BLaER1 treated with 17β-estradiol and CSF1 and Interleukin-3, amounts not matched to agents 10 nM and 100 nM (cell line): ENCODE data around the gene GATAD2A.

Experiments used
- H3K27ac ChIP-seq, 11 experiments: shearing (Covaris generic); formaldehyde crosslinking; 2 replicates each; pipeline ENCODE4 v1.8.1; 2022
- H3K27me3 ChIP-seq, 11 experiments: shearing (Covaris generic); formaldehyde crosslinking; 2 replicates each; pipeline ENCODE4 v1.8.1; 2022
- H3K36me3 ChIP-seq, 11 experiments: shearing (Covaris generic); formaldehyde crosslinking; 2 replicates each; pipeline ENCODE4 v1.8.1; 2022
- H3K4me1 ChIP-seq, 10 experiments: shearing (Covaris generic); formaldehyde crosslinking; 2 replicates each; pipeline ENCODE4 v1.8.1; 2022
- H3K4me2 ChIP-seq, 11 experiments: shearing (Covaris generic); formaldehyde crosslinking; 2 replicates each; pipeline ENCODE4 v1.8.1; 2022
- H3K4me3 ChIP-seq, 10 experiments: shearing (Covaris generic); formaldehyde crosslinking; 2 replicates each; pipeline ENCODE4 v1.8.1; 2022
- H3K9ac ChIP-seq, 11 experiments: shearing (Covaris generic); formaldehyde crosslinking; 2 replicates each; pipeline ENCODE4 v1.8.1; 2022
- H3K9me3 ChIP-seq, 11 experiments: shearing (Covaris generic); formaldehyde crosslinking; replicated peaks in 1 of 11; 2 replicates each; pipeline ENCODE4 v1.8.1; 2022
- H4K20me1 ChIP-seq, 11 experiments: shearing (Covaris generic); formaldehyde crosslinking; 2 replicates each; pipeline ENCODE4 v1.8.1; 2022
- Cebpa-rat ChIP-seq, 11 experiments: shearing (Covaris generic); IDR thresholded peaks; 2 replicates each; pipeline ENCODE4 v1.8.1; 2022

Gene GATAD2A

GRCh38 chr19:19460761-19461265 is 55.3 kb downstream of the GATAD2A start:
- peak overlapping the region; percentile 15 to 63 (median 53); a peak in 19 of 20 replicates for H3K4me3 ChIP-seq
- no peaks in the 10 kb centered on the region for H3K27me3 ChIP-seq
- peaks cover 8 to 22% (median 19%) of the 10 kb centered on the region in 11 experiments for H3K9me3 ChIP-seq
- no peak for TF ChIP-seq Cebpa-rat (IDR thresholded peaks at IDR 0.05)
- peak overlapping the region; percentile 92 to 100 (median 97) for H3K4me2 ChIP-seq
- H3K36me3 ChIP-seq = peaks cover 30 to 51% (median 38%) of the 10 kb centered on the region in 11 experiments
- peak overlapping the region; percentile 69 to 91 (median 85) for H3K27ac ChIP-seq
- H4K20me1 ChIP-seq = peaks cover 59 to 100% (median 95%) of the 10 kb centered on the region in 11 experiments; a peak in 21 of 22 replicates
- peaks cover 79 to 90% (median 81%) of the 10 kb centered on the region in 10 experiments for H3K4me1 ChIP-seq
- peak overlapping the region; percentile 65 to 83 (median 76) for H3K9ac ChIP-seq

- TF ChIP-seq Cebpa-rat (IDR thresholded peaks at IDR 0.05) = no peak
- Histone ChIP-seq H3K27ac (peak overlapping the region; percentile 69 to 91 (median 85)), H3K9ac (peak overlapping the region; percentile 65 to 83 (median 76); a peak in 21 of 22 replicates), H3K27me3 (no peaks in the 10 kb centered on the region), H3K9me3 (peaks cover 12 to 26% (median 24%) of the 10 kb centered on the region in 11 experiments), H3K36me3 (peaks cover 33 to 52% (median 39%) of the 10 kb centered on the region in 11 experiments), H3K4me1 (peaks cover 75 to 86% (median 78%) of the 10 kb centered on the region in 10 experiments), H4K20me1 (peaks cover 56 to 100% (median 90%) of the 10 kb centered on the region in 11 experiments; a peak in 21 of 22 replicates), H3K4me2 (peak overlapping the region; percentile 92 to 100 (median 97)), H3K4me3 (peak overlapping the region in 6 of 10 experiments; percentile 0 to 63 (median 53); a peak in 9 of 20 replicates)
Observed at GRCh38 chr19:19461306-19461670, 55.8 kb downstream of the GATAD2A start.

- no peak for TF ChIP-seq Cebpa-rat (IDR thresholded peaks at IDR 0.05)
- Histone ChIP-seq H3K36me3 (peaks cover 35 to 52% (median 40%) of the 10 kb centered on the region in 11 experiments), H4K20me1 (peaks cover 49 to 100% (median 84%) of the 10 kb centered on the region in 11 experiments; a peak in 21 of 22 replicates), H3K4me1 (peaks cover 68 to 79% (median 71%) of the 10 kb centered on the region in 10 experiments), H3K4me3 (peak overlapping the region in 9 of 10 experiments; percentile 0 to 63 (median 29); a peak in 10 of 20 replicates), H3K27ac (peak overlapping the region; percentile 69 to 91 (median 85)), H3K9me3 (peaks cover 19 to 33% (median 30%) of the 10 kb centered on the region in 11 experiments), H3K9ac (peak overlapping the region; percentile 65 to 83 (median 76)), H3K4me2 (peak overlapping the region; percentile 92 to 100 (median 97)), H3K27me3 (no peaks in the 10 kb centered on the region)
Observed at GRCh38 chr19:19461671-19462622, 56.5 kb downstream of the GATAD2A start.

- Histone ChIP-seq H3K4me2 (peak overlapping the region; percentile 92 to 100 (median 97); a peak in 20 of 22 replicates), H3K9ac (peak overlapping the region in 8 of 11 experiments; percentile 68 to 81 (median 76); a peak in 8 of 22 replicates), H3K9me3 (peaks cover 35 to 49% (median 46%) of the 10 kb centered on the region in 11 experiments), H3K4me1 (peaks cover 52 to 63% (median 56%) of the 10 kb centered on the region in 10 experiments), H3K36me3 (peaks cover 47 to 60% (median 52%) of the 10 kb centered on the region in 11 experiments), H3K4me3 (no peak overlapping the region), H4K20me1 (peaks cover 37 to 93% (median 68%) of the 10 kb centered on the region in 11 experiments; a peak in 21 of 22 replicates), H3K27me3 (no peaks in the 10 kb centered on the region), H3K27ac (peak overlapping the region; percentile 69 to 91 (median 85); a peak in 20 of 22 replicates)
- no peak for TF ChIP-seq Cebpa-rat (IDR thresholded peaks at IDR 0.05)
Observed at GRCh38 chr19:19463348-19464117, 58.1 kb downstream of the GATAD2A start.

- Histone ChIP-seq H3K27me3 (no peaks in the 10 kb centered on the region), H3K27ac (peak overlapping the region in 6 of 11 experiments; percentile 82 to 90 (median 84); a peak in 4 of 22 replicates), H3K9me3 (peaks cover 44 to 59% (median 56%) of the 10 kb centered on the region in 11 experiments), H3K36me3 (peaks cover 53 to 68% (median 61%) of the 10 kb centered on the region in 11 experiments), H3K4me1 (peaks cover 42 to 54% (median 46%) of the 10 kb centered on the region in 10 experiments), H3K4me3 (no peak overlapping the region; a peak in 1 of 20 replicates), H3K9ac (no peak overlapping the region), H4K20me1 (peaks cover 33 to 93% (median 59%) of the 10 kb centered on the region in 11 experiments; a peak in 21 of 22 replicates), H3K4me2 (peak overlapping the region in 2 of 11 experiments; percentile 92 to 93; a peak in 4 of 22 replicates)
- no peak for TF ChIP-seq Cebpa-rat (IDR thresholded peaks at IDR 0.05)
Observed at GRCh38 chr19:19464339-19465098, 59.0 kb downstream of the GATAD2A start.

- Histone ChIP-seq H3K27ac (no peak overlapping the region), H3K27me3 (no peaks in the 10 kb centered on the region), H3K9me3 (peaks cover 46 to 61% (median 58%) of the 10 kb centered on the region in 11 experiments), H3K4me3 (peak overlapping the region in 4 of 10 experiments; percentile 8 to 25 (median 18); a peak in 3 of 20 replicates), H4K20me1 (peaks cover 26 to 93% (median 54%) of the 10 kb centered on the region in 11 experiments; a peak in 21 of 22 replicates), H3K9ac (no peak overlapping the region), H3K36me3 (peaks cover 53 to 75% (median 67%) of the 10 kb centered on the region in 11 experiments), H3K4me2 (no peak overlapping the region), H3K4me1 (peaks cover 32 to 54% (median 45%) of the 10 kb centered on the region in 10 experiments)
- no peak for TF ChIP-seq Cebpa-rat (IDR thresholded peaks at IDR 0.05)
Observed at GRCh38 chr19:19465436-19466070, 60.1 kb downstream of the GATAD2A start.

GRCh38 chr19:19466201-19466600 is 60.7 kb downstream of the GATAD2A start:
- peaks cover 53 to 82% (median 72%) of the 10 kb centered on the region in 11 experiments for H3K36me3 ChIP-seq
- peak overlapping the region in 7 of 10 experiments; percentile 5 to 29 (median 23); a peak in 8 of 20 replicates for H3K4me3 ChIP-seq
- peaks cover 26 to 54% (median 44%) of the 10 kb centered on the region in 10 experiments for H3K4me1 ChIP-seq
- H4K20me1 ChIP-seq = peaks cover 30 to 93% (median 54%) of the 10 kb centered on the region in 11 experiments; a peak in 21 of 22 replicates
- no peak overlapping the region for H3K4me2 ChIP-seq
- H3K27me3 ChIP-seq = no peaks in the 10 kb centered on the region
- H3K9me3 ChIP-seq = peaks cover 46 to 61% (median 58%) of the 10 kb centered on the region in 11 experiments
- H3K27ac ChIP-seq = no peak overlapping the region
- no peak overlapping the region for H3K9ac ChIP-seq
- TF ChIP-seq Cebpa-rat (IDR thresholded peaks at IDR 0.05) = no peak
